Measurements from ENCODE around the gene NUP210L. TPM values are rescaled to one million over a fixed set of nuclear protein-coding genes. Genes with fewer than 3 reads are reported as not detected.

Gene NUP210L
- total and polyA plus RNA-seq, 2 of the 13 experiments (the other 11 are each of a cell fraction or from before 2014, with no cell fraction given), result not detected

DNA sequence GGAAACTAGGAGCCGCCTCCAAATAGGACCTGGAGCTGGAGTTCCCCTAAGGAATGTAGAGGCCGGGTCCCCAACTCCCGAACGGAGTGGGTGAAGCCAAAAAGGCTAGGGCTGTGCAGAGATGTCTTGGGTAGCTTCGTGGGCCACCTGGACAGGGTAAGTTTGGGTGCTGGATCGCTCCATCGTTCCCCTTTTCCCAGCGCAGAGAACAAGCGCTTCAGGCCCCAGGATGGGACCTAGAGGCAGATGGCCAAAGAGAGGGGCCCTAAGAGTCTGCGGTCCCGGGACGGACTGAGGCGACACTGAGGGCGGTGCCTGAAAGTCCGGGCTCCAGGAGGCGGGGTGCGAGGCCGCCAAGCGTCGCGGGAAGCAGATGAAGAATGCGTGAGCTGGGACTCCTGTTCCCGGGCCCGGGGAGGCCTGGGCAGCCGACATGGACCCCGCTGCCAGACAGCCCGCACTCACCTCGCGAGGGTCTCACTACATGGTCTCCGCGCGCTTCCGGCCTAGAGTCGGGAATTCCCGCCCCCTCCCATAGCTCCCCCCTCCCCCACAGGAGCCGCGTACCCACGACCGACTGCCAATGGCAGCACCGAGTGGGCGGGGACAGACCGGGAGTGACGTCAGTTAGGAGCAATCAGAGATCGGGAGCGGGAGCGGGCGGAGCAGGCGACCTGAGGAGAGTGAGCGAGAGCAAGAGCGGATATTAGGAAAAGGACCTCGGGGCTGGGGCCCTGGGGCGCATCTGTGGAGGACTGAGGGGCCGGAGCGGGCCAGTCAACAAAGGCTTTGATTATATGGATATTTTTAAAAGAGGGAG, 191.6 kb downstream of the NUP210L start, which contains the start of gene SLC39A1:
Gene SLC39A1, minus strand, starts transcription at position 508 of the 820 bp plus-strand sequence. CDS start 822 bp downstream, outside the sequence.
- intact Hi-C loops (cut with micrococcal nuclease; ENCODE audit: unreplicated experiment), result no loop called here
- peak within 1 kb of the TSS; percentile 89 for H3K9ac ChIP-seq (ENCODE audit: insufficient read depth, low read depth, low read length)
- peaks cover 0 to 13% of the 10 kb centered on the region in 2 experiments; a peak in 1 of 5 replicates for H3K36me3 ChIP-seq (replicated peaks in 1 of 2; ENCODE audit: control insufficient read depth in 1 of 2, insufficient read depth in 2 of 2, low read length in 2 of 2)
- H3K4me1 ChIP-seq (ENCODE audit: insufficient read depth, low read length), result peaks cover 45% of the 10 kb centered on the region
- in situ Hi-C loops (cut with HindIII; ENCODE audit: extremely low pct_ligation_motif_present, low pct_unique_long_range_greater_than_20kb), result no loop called here
- FAIRE-seq (peak; percentile 71), DNase-seq (ENCODE audit: low spot score) (peak; percentile 93), ATAC-seq (peak; percentile 69)
- 0% methylated on average over 23 of the region's 54 CpGs for WGBS (ENCODE audit: low lambda C conversion rate)
- H3K4me3 ChIP-seq (replicated peaks in 1 of 3; ENCODE audit: insufficient read depth in 1 of 3, low read depth in 2 of 3, low read length in 3 of 3), result peak within 1 kb of the TSS; percentile 85 to 92 (median 90)
- POLR2A ChIA-PET, result interaction anchor here (0.8 to 10.0 kb wide), 11 partner anchors 10 to 292 kb away, joined by 3 to 209 read pairs (median 16); partner anchors contain the start of genes DENND4B, GATAD2B, ILF2 and JTB
- no peak within 1 kb of the TSS for H2AFZ ChIP-seq (ENCODE audit: low read length)
- no peaks in the 10 kb centered on the region for H3K9me3 ChIP-seq (ENCODE audit: low read length)
- peaks cover 27% of the 10 kb centered on the region for H3K79me2 ChIP-seq (ENCODE audit: insufficient read depth, low read length)
- CTCF ChIA-PET (ENCODE audit: low intra/inter-chr PET ratio, low total read pairs), result no interaction called here
- no peaks in the 10 kb centered on the region; a peak in 1 of 5 replicates for H3K27me3 ChIP-seq (ENCODE audit: control insufficient read depth in 1 of 2, insufficient read depth in 2 of 2, low read length in 2 of 2)
- TSS peak; percentile 48 for BruUV-seq (replicated peaks)
- H3K4me2 ChIP-seq (ENCODE audit: low read depth, low read length), result peak within 1 kb of the TSS; percentile 98
- no peaks in the 10 kb centered on the region for H4K20me1 ChIP-seq (ENCODE audit: insufficient read depth, low read length)
- H3K27ac ChIP-seq (ENCODE audit: extremely low read length, insufficient read depth, low read length), result peak within 1 kb of the TSS; percentile 79
- TF ChIP-seq ZFP91 (CRISPR knock-in tag; IDR thresholded peaks at IDR 0.05; ENCODE audit: borderline replicate concordance) (peak; percentile 46; the same call in 1 of the 2 replicates), FOXO1 (CRISPR knock-in tag; IDR thresholded peaks at IDR 0.05) (peak; percentile 21; the same call in 1 of the 2 replicates), ZBTB7A (CRISPR knock-in tag; IDR thresholded peaks at IDR 0.05) (peak; percentile 90), REST (IDR thresholded peaks at IDR 0.05; ENCODE audit: borderline replicate concordance in 1 of 2, low read depth in 1 of 2, low read length in 2 of 2) (0 out of 4 replicates have a peak, but pooled peaks of 1 of the 2 experiments have one; percentile 5), NONO (IDR thresholded peaks at IDR 0.05) (no peak), NONO (CRISPR knock-in tag; conservative IDR thresholded peaks at IDR 0.05) (peak; percentile 55), ISL2 (CRISPR knock-in tag; IDR thresholded peaks at IDR 0.05) (no peak), ZBTB10 (CRISPR knock-in tag; IDR thresholded peaks at IDR 0.05; ENCODE audit: borderline replicate concordance) (peak; percentile 58; the same call in 1 of the 2 replicates), ZNF782 (CRISPR knock-in tag; IDR thresholded peaks at IDR 0.05; ENCODE audit: borderline replicate concordance) (peak; percentile 30; the same call in 1 of the 2 replicates), ELF4 (CRISPR knock-in tag; IDR thresholded peaks at IDR 0.05; ENCODE audit: borderline replicate concordance) (0 out of 2 replicates have a peak, but pooled peaks have one; percentile 17), KAT8 (CRISPR knock-in tag; IDR thresholded peaks at IDR 0.05) (peak; percentile 61), ZNF160 (CRISPR knock-in tag; IDR thresholded peaks at IDR 0.05) (0 out of 2 replicates have a peak, but pooled peaks have one; percentile 4), ZIK1 (CRISPR knock-in tag; IDR thresholded peaks at IDR 0.05; ENCODE audit: borderline replicate concordance, low read depth) (peak; percentile 49; the same call in 1 of the 2 replicates), HNRNPLL (IDR thresholded peaks at IDR 0.05; ENCODE audit: low read depth, low read length, poor library complexity, severe bottlenecking) (peak; percentile 30)

Data from HepG2 (cell line).